ENCODE results near the gene MKX.

DNA sequence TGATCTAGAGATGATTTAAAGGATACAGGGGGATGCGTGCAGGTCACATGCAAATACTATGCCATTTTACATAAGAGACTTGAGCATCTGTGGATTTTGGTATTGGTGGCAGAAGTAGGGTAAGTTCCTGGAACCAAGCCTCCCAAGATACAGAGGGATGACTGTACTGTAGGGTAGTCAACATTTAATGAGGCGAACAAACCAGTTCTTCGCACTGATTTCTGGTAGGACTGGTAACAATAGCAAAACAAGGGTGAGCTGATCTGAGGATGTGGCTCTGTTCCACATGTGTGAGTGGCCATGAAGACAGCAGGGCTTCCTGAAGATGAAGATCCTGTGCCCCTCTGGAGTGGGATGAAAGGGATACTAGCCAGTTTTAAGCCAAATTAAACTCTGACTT is 36.3 kb downstream of the MKX start:
- TF ChIP-seq, protein P1, sequence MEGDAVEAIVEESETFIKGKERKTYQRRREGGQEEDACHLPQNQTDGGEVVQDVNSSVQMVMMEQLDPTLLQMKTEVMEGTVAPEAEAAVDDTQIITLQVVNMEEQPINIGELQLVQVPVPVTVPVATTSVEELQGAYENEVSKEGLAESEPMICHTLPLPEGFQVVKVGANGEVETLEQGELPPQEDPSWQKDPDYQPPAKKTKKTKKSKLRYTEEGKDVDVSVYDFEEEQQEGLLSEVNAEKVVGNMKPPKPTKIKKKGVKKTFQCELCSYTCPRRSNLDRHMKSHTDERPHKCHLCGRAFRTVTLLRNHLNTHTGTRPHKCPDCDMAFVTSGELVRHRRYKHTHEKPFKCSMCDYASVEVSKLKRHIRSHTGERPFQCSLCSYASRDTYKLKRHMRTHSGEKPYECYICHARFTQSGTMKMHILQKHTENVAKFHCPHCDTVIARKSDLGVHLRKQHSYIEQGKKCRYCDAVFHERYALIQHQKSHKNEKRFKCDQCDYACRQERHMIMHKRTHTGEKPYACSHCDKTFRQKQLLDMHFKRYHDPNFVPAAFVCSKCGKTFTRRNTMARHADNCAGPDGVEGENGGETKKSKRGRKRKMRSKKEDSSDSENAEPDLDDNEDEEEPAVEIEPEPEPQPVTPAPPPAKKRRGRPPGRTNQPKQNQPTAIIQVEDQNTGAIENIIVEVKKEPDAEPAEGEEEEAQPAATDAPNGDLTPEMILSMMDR (IDR thresholded peaks at IDR 0.05): no peak
- TF ChIP-seq POLR2AphosphoS5 (IDR thresholded peaks at IDR 0.05; ENCODE audit: low read depth, low read length): no peak
- no peak for TF ChIP-seq SIN3A (IDR thresholded peaks at IDR 0.05; ENCODE audit: borderline replicate concordance, insufficient read depth, low read depth, low read length)

Data from Panc1 (cell line).